Measurements from ENCODE around the gene PSMA6.

DNA sequence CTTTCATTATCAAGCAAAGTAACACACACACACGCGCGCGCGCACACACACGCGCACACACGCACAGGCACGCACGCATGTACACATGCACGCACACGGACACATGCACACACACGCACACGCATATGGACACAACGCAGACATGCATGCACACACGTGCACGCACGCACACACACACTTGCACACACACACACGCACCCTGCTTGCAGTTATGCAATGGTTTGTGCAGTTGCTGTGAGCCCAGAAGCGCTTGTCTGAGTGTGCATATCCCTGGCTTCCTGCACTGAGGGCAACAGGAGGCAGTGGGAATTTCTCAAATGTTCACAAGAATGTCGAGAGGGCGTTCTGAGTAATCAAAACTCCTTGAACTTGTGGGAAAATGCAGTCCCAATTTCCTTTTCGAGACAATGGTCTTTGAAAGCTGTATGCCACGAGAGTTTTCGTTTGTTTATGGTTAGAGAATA lies 70.8 kb downstream of the PSMA6 start:
- TF ChIP-seq, protein P1, sequence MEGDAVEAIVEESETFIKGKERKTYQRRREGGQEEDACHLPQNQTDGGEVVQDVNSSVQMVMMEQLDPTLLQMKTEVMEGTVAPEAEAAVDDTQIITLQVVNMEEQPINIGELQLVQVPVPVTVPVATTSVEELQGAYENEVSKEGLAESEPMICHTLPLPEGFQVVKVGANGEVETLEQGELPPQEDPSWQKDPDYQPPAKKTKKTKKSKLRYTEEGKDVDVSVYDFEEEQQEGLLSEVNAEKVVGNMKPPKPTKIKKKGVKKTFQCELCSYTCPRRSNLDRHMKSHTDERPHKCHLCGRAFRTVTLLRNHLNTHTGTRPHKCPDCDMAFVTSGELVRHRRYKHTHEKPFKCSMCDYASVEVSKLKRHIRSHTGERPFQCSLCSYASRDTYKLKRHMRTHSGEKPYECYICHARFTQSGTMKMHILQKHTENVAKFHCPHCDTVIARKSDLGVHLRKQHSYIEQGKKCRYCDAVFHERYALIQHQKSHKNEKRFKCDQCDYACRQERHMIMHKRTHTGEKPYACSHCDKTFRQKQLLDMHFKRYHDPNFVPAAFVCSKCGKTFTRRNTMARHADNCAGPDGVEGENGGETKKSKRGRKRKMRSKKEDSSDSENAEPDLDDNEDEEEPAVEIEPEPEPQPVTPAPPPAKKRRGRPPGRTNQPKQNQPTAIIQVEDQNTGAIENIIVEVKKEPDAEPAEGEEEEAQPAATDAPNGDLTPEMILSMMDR (IDR thresholded peaks at IDR 0.05) = no peak
- TF ChIP-seq POLR2A (IDR thresholded peaks at IDR 0.05) = no peak

Data from body of pancreas (tissue), 4 donors.